Measurements from ENCODE around the gene NDUFS4.

Gene NDUFS4

DNA sequence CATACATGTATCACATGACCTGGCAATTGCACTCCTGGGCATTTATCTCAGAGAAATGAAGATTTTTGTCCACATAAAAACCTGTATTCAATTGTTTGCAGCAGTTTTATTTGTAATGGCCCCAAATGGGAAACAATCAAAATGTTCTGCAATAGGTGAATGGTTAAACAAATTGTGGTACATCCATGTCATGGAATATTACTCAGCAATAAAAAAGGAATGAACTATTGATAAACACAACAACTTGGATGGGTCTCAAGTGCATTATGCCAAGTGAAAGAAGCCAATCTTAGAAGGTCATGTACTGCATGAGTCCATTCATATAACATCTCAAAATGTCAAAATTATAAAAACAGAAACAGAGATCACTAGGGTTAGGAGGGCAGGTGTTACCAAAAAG is 1.5 kb upstream of the NDUFS4 start:
- Histone ChIP-seq H4K20me1 (ENCODE audit: insufficient read depth) (no peaks in the 10 kb centered on the region), H3K4me3 (IDR thresholded peaks at IDR 0.05; ENCODE audit: insufficient read depth, low read depth, low read length) (no peak overlapping the region)

DNA sequence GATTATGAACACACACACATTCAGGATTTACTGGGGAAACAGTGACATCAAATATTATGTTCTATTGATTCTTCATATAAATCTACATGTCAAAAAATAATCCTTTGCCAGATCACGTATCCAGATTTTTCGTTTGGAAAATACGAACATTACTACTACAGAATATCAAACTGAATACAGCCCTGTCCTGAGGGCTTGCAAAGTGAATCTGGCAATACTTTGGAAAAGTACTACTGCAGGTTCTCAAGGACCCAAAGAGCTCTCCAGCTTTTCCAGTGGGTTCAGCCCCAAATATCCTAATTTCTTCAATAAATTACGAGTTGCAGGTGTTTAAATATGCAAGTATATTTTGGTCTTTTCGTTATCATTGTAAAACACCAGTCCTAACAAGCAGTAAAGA is 411 bp upstream of the NDUFS4 start:
- peak overlapping the region; percentile 55 for H3K4me2 ChIP-seq
- H4K20me1 ChIP-seq (ENCODE audit: insufficient read depth) = no peaks in the 10 kb centered on the region
- peak overlapping the region; percentile 79 for H3K27ac ChIP-seq
- H3K4me3 ChIP-seq (IDR thresholded peaks at IDR 0.05; ENCODE audit: insufficient read depth, low read depth, low read length) = peak overlapping the region; percentile 78
- H3K36me3 ChIP-seq (ENCODE audit: insufficient read depth) = no peaks in the 10 kb centered on the region
- H2AFZ ChIP-seq (ENCODE audit: low read depth) = peak overlapping the region; percentile 96
- peaks cover 43% of the 10 kb centered on the region for H3K79me2 ChIP-seq (ENCODE audit: insufficient read depth, low read depth)
- H3K27me3 ChIP-seq (ENCODE audit: insufficient read depth, low read depth) = no peaks in the 10 kb centered on the region
- peaks cover 17% of the 10 kb centered on the region for H3K4me1 ChIP-seq (ENCODE audit: low read depth, poor library complexity, severe bottlenecking)
- TF ChIP-seq CTCF (conservative IDR thresholded peaks at IDR 0.05; ENCODE audit: low read depth, low read length) = no peak
- peak overlapping the region; percentile 85 for H3K9ac ChIP-seq

More for the DNA sequence above, 1.5 kb upstream of the NDUFS4 start:
- Histone ChIP-seq H3K4me1 (ENCODE audit: low read depth, poor library complexity, severe bottlenecking) (peaks cover 17% of the 10 kb centered on the region), H3K9ac (no peak overlapping the region), H3K36me3 (ENCODE audit: insufficient read depth) (no peaks in the 10 kb centered on the region), H3K4me2 (no peak overlapping the region), H3K79me2 (ENCODE audit: insufficient read depth, low read depth) (peaks cover 32% of the 10 kb centered on the region), H3K27me3 (ENCODE audit: insufficient read depth, low read depth) (no peaks in the 10 kb centered on the region), H3K27ac (no peak overlapping the region), H2AFZ (ENCODE audit: low read depth) (no peak overlapping the region)
- no peak for TF ChIP-seq CTCF (conservative IDR thresholded peaks at IDR 0.05; ENCODE audit: low read depth, low read length)

- no peaks in the 10 kb centered on the region for H3K27me3 ChIP-seq (ENCODE audit: insufficient read depth, low read depth)
Observed at GRCh38 chr5:53568401-53568800, 8.0 kb downstream of the NDUFS4 start.

DNA sequence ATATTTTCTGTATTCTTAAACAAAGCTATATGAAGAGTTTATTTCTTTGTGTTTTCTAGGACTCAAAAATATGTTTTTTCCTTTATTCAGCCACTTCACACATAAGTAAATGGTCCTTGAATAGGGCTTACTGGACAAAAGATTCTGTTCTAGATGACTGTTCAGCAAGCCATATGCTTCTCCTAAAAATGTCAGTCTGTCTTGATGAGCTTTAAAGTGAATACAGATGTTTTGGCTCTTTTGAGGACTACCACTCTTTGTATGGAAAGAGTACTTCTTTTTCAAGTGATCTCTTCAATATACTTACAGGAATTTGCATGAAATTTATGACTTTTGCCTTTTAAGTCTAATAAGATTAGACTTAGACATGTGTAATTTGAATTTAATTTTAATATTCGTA is 8.4 kb downstream of the NDUFS4 start:
- H3K36me3 ChIP-seq (ENCODE audit: insufficient read depth) = no peaks in the 10 kb centered on the region
- 0 out of 2 replicates have a peak, but pooled peaks cover 5% of the 10 kb centered on the region for H4K20me1 ChIP-seq (ENCODE audit: insufficient read depth)
- no peak overlapping the region for H3K27ac ChIP-seq
- peaks cover 87% of the 10 kb centered on the region for H3K79me2 ChIP-seq (ENCODE audit: insufficient read depth, low read depth)
- no peaks in the 10 kb centered on the region for H3K4me1 ChIP-seq (ENCODE audit: low read depth, poor library complexity, severe bottlenecking)
- no peak for TF ChIP-seq CTCF (conservative IDR thresholded peaks at IDR 0.05; ENCODE audit: low read depth, low read length)
- H3K4me3 ChIP-seq (IDR thresholded peaks at IDR 0.05; ENCODE audit: insufficient read depth, low read depth, low read length) = no peak overlapping the region
- no peak overlapping the region for H3K9ac ChIP-seq
- no peak overlapping the region for H3K4me2 ChIP-seq
- no peak overlapping the region for H2AFZ ChIP-seq (ENCODE audit: low read depth)
- no peaks in the 10 kb centered on the region for H3K27me3 ChIP-seq (ENCODE audit: insufficient read depth, low read depth)

More at GRCh38 chr5:53568401-53568800, 8.0 kb downstream of the NDUFS4 start:
- Histone ChIP-seq H3K4me2 (no peak overlapping the region), H3K4me1 (ENCODE audit: low read depth, poor library complexity, severe bottlenecking) (no peaks in the 10 kb centered on the region), H2AFZ (ENCODE audit: low read depth) (no peak overlapping the region), H3K9ac (no peak overlapping the region), H4K20me1 (ENCODE audit: insufficient read depth) (0 out of 2 replicates have a peak, but pooled peaks cover 5% of the 10 kb centered on the region), H3K36me3 (ENCODE audit: insufficient read depth) (no peaks in the 10 kb centered on the region), H3K27ac (no peak overlapping the region), H3K4me3 (IDR thresholded peaks at IDR 0.05; ENCODE audit: insufficient read depth, low read depth, low read length) (no peak overlapping the region), H3K79me2 (ENCODE audit: insufficient read depth, low read depth) (peaks cover 87% of the 10 kb centered on the region)
- no peak for TF ChIP-seq CTCF (conservative IDR thresholded peaks at IDR 0.05; ENCODE audit: low read depth, low read length)

All from KMS-11 (cell line).